Activated T-cell treated with anti-CD3 and anti-CD28 coated beads for 4 hours (primary cell): ENCODE results near the gene ING2.
"Not testable (repeated sequence)": the region's sequence is repeated elsewhere in the genome, so short reads cannot be mapped to it uniquely, and the experiment has no call there.

Source experiments
- DNase-seq: peaks from one replicate; pipeline ENCODE4 v3.0.0-alpha.2; 2020

Gene ING2, protein sequence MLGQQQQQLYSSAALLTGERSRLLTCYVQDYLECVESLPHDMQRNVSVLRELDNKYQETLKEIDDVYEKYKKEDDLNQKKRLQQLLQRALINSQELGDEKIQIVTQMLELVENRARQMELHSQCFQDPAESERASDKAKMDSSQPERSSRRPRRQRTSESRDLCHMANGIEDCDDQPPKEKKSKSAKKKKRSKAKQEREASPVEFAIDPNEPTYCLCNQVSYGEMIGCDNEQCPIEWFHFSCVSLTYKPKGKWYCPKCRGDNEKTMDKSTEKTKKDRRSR

DNA sequence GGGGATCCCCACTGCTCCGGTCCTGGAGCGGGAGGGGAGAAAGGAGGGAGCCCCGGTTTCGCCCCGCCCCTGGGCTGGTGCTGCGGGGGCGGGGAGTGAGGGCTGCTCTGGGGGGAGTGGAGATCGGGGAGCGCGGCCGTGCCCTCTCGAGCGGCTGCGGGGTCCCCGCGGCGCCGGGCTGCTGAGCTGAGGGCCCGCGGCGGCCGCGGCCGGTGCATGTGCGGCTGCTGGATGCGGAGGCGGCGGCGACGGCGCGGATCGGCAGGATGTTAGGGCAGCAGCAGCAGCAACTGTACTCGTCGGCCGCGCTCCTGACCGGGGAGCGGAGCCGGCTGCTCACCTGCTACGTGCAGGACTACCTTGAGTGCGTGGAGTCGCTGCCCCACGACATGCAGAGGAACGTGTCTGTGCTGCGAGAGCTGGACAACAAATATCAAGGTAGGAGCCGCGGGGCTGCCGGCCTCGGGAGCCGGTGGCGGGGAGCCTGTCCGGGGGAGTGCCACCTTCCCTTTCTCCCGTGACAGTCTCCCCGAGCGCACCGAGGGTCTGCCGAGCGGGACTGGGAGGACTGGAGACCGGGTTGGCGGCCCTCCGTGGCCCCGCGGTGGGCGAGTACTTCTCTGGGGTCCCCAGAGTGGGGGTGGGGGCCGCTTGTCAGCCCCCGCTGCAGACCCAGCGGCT is at the start of gene ING2:
Gene ING2, plus strand, starts transcription at position 129 of the 681 bp plus-strand sequence. Its CDS starts 138 bp downstream, at position 267.
- DNase-seq: no peak

DNA sequence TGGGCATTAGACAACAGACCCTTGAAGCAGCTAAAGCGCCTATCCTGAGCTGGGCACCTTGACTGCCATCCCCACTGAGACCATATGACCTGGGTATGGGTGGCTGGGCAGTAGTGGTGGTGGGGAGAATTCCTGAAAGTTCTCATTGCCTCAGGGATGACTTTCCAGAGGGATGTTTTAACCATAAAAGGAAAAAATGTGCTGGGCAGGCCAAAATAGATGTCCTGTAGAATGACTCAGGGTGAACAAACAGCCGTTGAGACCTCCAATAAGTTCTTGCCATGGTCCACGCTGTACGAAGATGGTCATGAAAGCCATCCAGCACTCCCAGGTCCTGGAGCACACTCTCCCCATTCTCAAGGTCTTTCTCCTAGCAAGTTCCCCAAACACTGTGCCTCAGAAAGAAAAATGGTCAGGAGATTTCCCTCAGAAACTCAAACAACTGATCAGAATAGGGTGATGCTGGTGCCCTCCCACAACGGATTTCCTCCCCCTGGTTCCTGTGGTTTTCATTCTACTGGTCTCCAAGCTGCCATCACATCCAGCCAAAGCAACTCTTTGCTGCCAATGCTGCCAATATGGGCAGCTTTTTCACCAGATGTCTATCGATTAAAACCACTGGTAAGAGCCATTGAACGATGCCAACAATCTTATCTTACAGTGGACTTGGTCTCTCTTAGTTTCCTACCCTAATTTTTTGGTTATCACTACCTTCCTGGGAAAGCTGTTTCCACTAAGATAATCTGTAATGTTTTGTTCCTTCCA is 49.2 kb upstream of the ING2 start:
- no peak for DNase-seq

DNA sequence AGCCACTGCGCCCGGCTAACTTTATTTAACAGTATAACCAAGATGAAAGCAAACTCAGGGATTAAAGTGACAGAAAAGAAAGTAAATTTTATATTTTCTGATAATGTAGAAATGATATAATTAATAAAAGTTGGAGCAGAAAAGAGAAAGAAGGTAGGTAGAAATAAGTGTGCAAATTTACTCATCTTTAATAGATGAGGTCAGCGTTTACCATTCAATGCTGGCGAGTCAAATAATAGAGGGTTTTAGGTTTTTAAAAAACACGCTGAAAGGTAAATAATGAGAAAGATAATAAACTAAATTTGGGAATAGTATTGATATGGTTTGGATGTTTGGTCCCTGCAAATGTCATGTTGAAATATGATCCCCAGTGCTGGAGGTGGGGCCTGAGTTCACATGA is 46.9 kb upstream of the ING2 start:
- no peak for DNase-seq

DNA sequence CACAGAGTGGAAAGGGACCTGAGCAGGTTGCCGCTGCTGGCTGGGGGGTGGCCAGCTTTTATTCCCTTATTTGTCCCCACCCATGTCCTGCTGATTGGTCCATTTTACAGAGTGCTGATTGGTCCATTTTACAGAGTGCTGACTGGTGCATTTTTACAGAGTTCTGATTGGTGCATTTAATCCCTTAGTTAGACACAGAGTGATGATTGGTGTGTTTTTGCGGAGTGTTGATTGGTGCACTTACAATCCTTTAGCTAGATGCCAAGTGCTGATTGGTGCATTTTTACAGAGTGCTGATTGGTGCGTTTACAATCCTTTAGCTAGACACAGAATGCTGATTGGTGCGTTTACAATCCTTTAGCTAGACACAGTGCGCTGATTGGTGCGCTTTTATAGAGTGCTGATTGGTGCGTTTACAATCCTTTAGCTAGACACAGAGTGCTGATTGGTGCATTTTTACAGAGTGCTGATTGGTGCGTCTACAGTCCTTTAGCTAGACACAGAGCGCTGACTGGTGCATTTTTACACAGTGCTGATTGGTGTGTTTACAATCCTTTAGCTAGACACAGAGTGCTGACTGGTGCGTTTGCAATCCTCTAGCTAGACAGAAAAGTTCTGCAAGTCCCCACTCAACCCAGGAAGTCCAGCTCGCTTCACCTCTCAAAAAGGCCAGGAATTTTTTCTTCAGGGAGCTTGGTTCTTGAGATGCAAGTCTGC is 40.8 kb upstream of the ING2 start:
- DNase-seq: not testable (repeated sequence)

DNA sequence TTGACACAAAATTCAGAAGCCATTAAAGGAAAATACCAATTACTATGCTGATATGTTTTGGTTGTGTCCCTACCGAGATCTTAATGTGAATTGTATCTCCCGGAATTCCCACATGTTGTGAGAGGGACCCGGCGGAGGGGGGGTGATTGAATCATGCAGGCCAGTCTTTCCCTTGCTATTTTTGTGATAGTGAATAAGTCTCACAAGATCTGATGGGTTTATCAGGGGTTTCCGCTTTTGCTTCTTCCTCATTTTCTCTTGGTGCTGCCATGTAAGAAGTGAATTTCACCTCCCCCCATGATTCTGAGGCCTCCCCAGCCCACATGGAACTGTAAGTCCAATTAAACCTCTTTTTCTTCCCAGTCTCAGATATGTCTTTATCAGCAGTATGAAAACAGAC is 39.0 kb upstream of the ING2 start:
- DNase-seq: not testable (repeated sequence)

DNA sequence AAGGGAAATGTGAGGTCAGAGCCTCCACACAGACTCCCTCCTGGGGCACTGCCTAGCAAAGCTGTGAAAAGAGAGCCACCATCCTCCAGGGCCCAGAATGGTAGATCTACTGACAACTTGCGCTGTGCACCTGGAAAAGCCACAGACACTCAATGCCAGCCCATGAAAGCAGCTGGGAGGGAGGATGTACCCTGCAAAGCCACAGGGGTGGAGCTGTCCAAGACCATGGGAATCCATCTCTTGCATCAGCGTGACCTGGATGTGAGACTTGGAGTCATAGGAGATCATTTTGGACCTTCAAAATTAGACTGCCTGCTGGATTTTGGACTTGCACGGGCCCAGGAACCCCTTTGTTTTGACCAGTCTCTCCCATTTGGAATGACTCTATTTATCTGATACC is 37.6 kb upstream of the ING2 start:
- DNase-seq: no peak

DNA sequence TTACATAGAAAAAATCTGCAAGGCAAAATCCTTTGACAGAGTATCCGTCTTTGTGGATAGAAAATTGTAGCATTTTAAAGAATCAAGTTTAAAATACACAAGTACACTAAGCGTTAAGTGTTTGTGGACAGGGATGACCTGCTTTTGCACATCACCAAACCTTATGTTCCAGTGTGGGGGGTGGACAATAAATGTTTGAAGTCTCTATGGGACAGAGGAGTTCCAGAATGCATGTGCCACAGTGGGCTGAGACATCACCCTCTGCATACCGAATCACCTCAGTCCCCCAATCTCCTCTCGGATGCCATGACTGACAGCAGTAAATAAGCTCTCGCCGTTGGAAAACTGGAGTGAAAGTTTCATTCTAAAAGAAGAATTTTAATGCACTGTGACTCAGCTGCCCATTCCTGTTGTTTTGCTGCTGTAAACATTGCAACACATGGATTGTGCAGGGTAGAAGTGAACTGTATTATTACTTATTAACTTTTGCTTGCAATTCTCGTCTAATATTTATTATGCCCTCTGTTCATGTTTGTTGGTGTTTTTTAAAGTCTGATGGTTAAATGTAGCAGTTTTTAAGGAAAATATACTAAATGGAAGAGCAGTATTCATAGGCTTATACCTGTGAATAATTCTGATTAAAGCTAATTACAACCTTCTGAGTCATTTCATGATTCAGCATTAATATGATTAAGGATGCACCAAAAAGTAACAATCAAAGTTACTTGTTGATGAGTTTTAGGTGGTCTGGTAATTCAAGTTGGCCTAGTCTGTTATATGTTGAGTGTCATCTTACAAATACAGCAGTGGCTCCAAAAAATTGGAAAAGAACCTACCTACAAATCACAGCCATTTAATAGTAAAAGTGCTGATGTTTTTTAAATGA is 36.4 kb upstream of the ING2 start:
- DNase-seq: no peak

DNA sequence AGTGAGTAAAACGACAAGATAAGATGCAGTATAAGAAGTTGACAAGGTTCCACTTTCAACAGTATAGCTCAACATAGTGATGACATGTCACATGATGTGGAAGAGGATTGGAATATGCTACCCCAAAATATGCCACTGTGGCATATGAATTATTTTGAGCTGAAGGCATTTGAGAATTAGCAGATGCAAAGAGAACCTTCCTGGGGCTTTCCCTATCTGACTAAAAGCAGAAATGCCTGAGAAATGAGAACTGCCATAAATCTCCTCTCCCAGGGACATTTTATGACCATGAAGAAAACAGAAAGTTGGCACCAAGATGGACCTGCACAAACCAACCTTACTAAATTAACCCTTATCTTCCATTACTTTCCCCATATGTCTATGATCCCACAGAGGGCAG is 35.6 kb upstream of the ING2 start:
- DNase-seq: no peak

DNA sequence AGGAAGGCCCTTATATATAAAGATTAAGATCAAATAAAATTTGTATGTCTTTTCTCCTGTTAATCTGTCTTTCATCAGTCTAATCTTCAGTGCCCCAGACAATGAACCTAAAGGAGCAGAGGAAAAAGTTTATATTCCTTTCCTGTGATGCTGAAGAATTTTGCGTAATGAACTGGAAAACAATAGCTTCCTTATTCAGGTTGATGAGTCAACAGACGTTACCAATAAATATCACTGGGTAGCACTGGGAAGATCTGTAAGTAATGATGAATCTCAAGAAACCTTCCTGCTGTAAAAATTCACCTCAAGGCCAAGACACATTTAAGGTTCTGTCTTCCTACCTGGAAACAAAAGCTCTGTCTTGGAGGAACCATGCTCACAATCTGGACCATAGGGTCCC is 34.9 kb upstream of the ING2 start:
- no peak for DNase-seq

DNA sequence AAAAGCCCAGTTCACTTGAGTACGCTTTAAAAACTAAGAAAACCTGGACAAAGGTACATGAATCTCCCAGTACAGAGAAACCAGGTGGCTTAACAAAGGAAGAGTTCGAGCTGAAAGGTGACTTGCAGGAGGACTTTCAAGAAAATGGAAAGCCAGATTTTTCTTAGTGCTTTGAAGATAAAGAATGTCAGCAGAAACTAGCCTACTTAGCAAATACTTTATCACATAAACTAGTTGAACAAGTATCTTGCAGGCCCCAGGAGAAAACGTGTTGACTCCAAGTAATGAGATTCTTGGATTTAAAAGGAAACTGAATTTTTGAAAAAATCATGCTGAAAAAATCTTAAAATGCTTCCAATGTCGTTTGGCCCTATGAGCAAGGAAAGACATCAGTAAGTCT is 34.0 kb upstream of the ING2 start:
- no peak for DNase-seq

DNA sequence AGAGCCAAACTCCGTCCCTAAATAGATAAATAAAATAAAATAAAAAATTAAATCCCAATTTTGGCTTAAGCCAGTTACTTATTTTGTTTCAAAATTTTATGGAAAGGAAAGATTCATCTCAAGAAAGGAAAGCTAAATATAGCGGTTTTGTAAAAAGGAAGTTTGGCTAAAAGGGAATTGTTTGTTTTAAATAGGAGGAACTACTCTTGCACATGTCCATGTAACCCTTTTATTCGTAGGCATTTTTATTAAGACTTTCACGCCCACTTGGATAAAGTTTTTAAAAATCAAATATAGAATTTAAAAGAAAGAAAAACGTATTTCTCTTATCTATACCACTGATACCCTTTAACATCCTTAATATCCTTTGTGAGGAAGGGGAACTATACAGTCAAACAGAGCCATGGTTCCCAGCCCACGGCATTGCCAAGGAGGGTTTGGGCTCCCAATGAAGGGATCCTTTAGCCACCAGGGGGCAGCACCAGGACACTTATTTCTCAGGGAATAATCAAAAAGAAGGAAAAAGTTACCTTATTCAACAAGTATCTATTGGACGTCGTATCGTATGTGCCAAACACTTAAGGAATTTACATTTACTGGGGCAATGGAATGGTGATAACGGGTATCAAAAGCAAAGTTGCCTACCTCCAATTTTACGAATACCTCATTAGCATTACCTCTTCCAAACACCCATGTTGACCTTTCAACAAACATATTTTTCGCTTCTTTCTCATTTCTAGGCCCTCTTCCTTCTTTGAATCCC is 32.7 kb upstream of the ING2 start:
- DNase-seq: peak; percentile 88

DNA sequence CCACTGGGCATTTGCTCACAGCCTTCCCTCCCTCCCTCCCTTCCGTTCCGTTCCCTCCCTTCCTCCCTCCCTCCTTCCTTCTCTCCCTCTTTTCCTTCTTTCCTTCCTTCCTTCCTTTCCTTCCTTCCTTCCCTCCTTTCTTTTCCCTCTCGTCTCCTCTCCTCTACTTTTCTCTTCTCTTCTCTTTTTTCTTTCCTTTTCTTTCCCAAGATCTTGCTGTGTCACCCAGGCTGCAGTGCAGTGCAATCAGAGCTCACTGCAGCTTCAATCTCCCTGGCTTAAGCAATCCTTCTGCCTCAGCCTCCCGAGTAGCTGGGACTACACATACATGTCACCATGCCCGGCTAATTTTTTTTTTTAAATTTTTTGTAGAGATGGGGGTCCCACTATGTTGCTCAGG is 26.7 kb upstream of the ING2 start:
- DNase-seq: no peak

DNA sequence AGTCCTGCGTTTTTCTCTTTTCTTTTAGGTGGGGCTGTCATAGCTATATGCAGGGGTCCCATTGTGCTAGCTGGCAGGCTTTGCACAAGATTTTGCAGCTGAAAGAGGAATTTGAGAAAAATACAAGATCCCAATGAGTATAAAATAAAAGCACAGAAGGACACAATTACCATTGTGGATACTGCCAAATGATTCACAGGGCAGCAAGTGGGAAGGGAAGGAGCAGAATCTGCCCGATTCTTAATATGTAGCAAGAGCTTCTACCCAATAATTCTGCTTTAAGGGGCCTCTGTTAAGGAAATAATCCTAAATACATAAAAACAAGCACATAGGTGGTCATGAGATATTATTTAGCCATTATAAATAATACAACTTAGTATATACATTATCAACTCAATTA is 25.9 kb upstream of the ING2 start:
- DNase-seq: no peak

DNA sequence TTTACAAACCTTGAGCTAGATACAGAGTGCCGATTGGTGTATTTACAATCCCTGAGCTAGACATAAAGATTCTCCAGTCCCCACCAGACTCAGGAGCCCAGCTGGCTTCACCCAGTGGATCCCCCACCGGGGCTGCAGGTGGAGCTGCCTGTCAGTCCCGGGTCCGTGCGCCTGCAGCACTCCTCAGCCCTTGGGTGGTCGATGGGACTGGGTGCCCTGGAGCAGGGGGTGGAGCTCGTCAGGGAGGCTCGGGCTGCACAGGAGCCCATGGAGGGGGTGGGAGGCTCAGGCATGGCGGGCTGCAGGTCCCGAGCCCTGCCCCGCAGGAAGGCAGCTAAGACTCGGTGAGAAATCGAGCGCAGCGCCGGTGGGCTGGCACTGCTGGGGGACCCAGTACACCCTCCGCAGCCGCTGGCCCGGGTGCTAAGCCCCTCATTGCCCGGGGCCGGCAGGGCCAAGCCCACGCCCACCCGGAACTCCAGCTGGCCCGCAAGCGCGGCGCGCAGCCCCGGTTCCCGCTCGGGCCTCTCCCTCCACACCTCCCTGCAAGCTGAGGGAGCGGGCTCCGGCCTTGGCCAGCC is 22.3 kb upstream of the ING2 start:
- not testable (repeated sequence) for DNase-seq

DNA sequence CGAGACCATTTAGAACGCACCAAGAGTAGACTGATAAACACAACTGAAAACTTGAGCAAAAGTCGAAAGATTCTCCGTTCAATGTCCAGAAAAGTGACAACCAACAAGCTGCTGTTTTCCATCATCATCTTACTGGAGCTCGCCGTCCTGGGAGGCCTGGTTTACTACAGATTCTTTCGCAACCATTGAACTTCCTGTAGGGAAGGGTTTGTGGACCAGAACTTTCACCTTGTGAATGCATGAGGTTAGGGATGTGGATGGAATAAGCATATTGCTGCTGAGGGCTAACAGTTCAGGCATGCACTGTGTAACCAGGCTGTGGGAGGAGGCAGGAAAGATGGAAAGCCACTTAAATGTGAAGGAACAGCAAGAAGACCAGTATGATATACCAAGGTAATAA is 20.9 kb upstream of the ING2 start:
- DNase-seq: no peak

DNA sequence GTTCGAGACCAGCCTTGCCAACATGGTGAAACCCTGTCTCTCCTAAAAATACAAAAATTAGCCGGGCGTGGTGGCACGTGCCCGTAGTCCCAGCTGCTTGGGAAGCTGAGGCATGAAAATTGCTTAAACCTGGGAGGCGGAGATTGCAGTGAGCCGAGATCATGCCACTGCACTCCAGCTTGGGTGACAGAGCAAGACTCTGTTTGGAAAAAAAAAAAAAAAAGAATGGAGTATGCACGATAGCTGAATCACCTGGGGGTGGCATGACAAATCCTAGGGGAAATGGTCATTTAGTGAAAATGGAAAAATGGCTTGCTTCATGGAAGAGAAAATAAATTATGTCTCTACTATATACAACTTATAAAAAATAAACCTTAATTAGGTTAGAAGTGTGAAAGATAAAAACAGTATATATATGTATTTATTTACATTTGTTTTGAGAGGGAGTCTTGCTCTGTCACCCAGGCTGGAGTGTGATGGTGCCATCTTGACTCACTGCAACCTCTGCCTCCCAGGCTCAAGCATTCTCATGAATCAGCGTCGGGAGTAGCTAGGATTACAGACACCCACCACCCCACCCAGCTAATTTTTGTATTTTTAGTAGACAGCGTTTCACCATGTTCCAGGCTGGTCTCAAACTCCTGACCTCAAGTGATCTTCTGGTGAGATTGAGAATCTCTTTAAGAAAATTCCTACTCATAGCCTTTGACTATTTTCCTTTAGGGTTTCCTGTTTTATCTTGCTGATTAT is 19.3 kb upstream of the ING2 start:
- DNase-seq: no peak

DNA sequence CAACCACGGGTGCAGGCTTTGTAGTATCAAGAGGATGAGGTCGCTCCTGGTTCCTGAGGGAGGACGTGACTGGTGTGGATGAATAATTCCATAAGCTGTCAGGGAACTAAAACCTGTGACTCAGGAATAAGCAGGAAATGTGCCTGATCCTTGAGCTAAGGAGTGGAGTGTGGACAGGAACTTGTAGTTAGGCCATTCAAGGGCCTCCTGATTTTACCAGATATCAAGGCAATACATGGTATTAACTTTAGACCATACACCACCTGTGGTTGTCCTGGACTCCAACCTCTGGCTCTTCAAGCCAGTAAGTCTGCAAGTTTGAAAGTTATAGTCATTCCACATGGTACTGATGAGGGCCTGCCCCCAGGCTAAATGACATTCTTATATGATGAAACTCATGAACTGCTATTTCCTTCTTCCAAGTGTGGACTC is 12.1 kb upstream of the ING2 start:
- DNase-seq: no peak

DNA sequence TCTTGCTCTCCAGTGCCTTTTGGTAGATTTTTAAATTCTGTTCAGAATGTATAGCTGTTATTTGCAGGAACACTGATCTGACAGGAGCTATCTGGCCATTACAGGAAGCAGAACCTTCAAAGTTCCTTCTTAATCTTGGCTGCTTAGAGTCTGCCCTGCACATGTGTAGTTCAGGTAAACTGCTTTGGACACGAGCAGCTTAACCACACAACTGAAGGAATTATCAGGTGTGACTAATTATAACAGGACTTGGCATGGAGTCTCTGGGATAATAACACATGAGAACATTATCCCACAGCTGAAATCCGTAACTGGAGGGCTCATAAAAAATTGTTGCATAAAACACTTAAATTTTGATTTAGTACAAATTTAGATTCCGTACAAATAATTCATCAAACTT is 11.6 kb upstream of the ING2 start:
- no peak for DNase-seq

DNA sequence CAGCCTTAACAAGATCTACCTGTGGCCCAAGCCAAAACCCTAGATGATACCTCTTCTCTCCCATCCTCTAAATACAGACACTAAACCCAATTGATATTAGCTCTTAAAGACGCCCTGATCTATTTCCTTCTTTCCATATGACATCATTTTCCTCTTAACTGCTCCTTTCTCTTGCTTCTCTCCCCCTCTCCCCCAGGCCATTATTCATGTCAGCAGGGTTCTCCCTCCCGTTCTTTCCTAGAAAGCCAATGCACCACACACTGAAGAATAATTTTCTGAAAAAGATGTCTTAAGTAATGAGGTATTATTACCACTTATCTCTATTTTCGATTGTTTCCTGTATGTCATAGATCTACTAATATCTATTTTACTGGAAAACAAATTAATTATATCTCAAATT is 9.7 kb upstream of the ING2 start:
- DNase-seq: no peak

DNA sequence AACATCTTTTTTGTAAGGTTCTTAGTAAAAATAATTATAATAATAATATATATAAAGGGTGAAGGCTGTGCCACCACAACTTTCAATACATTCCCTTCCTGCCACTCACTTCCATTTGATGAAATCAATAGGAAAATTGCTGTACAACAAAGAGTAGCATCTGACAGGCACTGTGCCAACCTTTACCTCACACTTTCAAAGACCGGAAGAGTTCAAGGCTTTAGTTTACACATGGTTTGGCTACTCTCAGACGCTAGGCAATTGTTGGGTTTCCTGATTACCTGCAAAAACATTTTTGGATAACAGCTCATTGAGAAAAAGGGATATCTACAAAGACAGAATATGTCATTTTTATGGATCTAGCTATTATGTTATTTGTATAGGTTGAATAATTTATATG is 5.5 kb upstream of the ING2 start:
- no peak for DNase-seq
